Ishikawa (cell line): ENCODE data around the gene LRP8.

Experiments
- CEBPB ChIP-seq: IDR thresholded peaks from 2 replicates; pipeline ENCODE4 v1.6.1; 2012
- CREB1 ChIP-seq: IDR thresholded peaks from 2 replicates; pipeline ENCODE4 v1.6.1; 2012; ENCODE audit warnings: low read depth
- EGR1 ChIP-seq: IDR thresholded peaks from 2 replicates; pipeline ENCODE4 v1.6.1; 2012
- EP300 ChIP-seq: IDR thresholded peaks from 2 replicates; pipeline ENCODE4 v1.6.1; 2012; ENCODE audit warnings: borderline replicate concordance
- FOXM1 ChIP-seq: IDR thresholded peaks from 2 replicates; pipeline ENCODE4 v1.6.1; 2012; ENCODE audit warnings: low read depth, borderline replicate concordance
- NFIC ChIP-seq: IDR thresholded peaks from 2 replicates; pipeline ENCODE4 v1.6.1; 2012
- RAD21 ChIP-seq: IDR thresholded peaks from 2 replicates; pipeline ENCODE4 v1.6.1; 2012; ENCODE audit warnings: low read depth
- REST ChIP-seq: IDR thresholded peaks from 2 replicates; pipeline ENCODE4 v1.6.1; 2012; ENCODE audit warnings: low read depth, mild to moderate bottlenecking
- TAF1 ChIP-seq: IDR thresholded peaks from 2 replicates; pipeline ENCODE4 v1.6.1; 2012; ENCODE audit warnings: low read depth, mild to moderate bottlenecking
- TCF12 ChIP-seq: IDR thresholded peaks from 2 replicates; pipeline ENCODE4 v1.6.1; 2012; ENCODE audit warnings: low read depth
- TEAD4 ChIP-seq: IDR thresholded peaks from 2 replicates; pipeline ENCODE4 v1.6.1; 2012
- YY1 ChIP-seq: IDR thresholded peaks from 2 replicates; pipeline ENCODE4 v1.6.1; 2012; ENCODE audit warnings: low read depth
- ZBTB7A ChIP-seq: IDR thresholded peaks from 2 replicates; pipeline ENCODE4 v1.6.1; 2012; ENCODE audit warnings: low read depth
- TF ChIP-seq, protein P1 (sequence below): IDR thresholded peaks from 2 replicates; pipeline ENCODE4 v1.6.1; 2012
- TF ChIP-seq, protein P2 (sequence below): IDR thresholded peaks from 2 replicates; pipeline ENCODE4 v1.6.1; 2012

The LRP8 gene

DNA sequence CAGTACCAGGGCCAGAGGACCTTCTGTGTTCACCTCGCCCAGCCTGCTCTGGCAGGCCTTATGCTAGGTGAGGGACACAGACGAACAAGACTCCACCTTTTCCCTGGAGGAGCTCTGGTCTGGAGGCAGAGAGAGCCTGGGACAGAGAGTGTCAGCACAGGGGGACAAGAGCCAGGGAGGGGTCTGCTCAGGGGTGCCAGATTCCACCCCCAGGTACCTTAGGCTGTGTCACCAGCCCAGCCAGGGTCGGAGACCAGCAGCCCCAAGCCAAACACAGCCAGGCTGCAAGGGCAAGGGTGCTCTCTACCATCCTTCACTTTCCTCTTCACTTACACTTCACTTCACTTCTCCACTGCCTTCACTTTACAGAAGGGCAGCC is 4.3 kb upstream of the LRP8 start:
- TF ChIP-seq EGR1 (no peak), TEAD4 (no peak), YY1 (no peak), TAF1 (no peak), TCF12 (no peak), NFIC (no peak)

DNA sequence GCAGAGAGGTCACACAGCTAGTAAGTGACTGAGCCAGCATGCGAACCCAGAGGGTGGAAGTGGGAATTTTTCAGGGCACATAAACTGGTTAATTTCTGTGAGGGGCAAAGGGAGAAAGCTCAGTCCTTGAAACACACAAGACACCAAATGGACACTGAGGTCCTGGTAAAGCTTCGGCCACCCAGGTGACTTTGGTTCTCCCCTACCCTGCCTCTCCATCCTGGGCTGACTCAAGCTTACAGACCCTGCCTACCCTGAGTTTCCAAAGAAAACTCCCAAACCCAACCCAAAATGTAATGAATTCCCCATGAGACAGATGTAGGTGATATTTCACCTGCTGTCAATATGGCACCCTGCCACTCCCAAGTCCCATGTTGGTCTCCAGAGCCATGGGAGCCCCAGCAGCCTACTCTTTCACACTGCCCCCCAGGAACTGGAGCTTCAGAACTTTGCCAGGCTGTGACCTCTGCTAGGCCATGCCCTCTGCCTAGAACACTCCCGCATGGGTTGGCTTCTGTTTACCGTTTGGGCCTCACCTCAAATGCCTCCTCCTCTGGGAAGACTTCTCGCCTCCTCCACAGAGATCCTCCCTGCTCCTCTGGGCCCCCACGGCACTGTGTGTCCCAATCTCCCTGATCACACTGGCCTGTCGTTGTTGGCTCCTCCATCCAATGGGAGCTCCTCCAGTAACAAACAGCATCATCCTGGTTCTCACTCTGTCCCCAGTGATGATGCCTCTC is 3.7 kb upstream of the LRP8 start:
- TF ChIP-seq RAD21 (no peak), NFIC (no peak), TAF1 (no peak), EP300 (no peak), ZBTB7A (no peak), TCF12 (no peak), TEAD4 (no peak), FOXM1 (no peak)

GRCh38 chr1:53330819-53331218 is 2.9 kb upstream of the LRP8 start:
- TF ChIP-seq TEAD4 = no peak
- no peak for TF ChIP-seq YY1

DNA sequence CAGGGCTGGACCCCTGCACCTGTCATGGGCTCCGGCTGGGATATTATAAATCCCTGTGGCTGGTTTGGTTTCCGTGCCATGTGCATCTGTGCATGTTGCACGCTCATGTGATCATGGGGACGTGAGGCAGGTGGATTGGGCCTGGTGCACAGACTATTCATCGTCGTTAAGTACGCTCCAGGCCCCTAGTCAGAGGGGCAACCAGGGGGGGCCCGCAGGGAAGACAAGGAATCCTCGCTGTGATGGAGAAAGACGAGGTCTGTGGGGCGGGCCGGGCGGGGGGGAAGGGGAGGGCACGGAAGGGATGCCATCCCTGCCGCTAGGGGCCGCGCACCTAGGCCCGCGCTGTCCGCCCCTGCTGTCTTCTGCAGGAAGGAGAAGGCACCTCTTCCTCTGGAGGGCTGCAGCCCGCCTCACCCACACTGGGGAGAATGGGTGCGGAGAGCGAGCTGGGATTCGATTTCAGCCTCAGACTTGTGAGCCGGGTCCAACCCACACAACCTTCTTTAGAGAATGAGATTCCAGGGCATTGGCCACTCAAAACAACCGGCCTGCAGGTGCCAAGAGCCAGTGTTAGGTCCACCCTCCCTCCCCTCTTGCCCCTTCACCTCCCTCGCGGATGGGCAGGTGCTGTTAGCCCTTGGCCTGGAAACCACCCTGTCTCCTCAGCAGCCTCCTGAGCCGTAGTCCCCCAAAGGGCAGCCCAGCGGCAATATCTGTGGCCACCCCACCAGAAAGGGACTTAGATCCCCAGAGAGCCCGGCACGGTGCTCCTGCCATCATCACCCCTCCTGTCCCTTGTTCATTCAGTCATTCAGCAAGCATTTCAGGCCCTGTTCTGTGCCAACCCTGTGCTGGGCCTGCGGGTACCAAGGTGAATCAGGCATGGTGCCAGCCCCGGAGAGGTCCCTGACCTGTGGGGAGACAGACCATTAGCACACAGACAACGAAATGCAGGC is 950 bp upstream of the LRP8 start:
- TF ChIP-seq TEAD4 = no peak
- no peak for TF ChIP-seq CREB1
- no peak for TF ChIP-seq TAF1
- no peak for TF ChIP-seq CEBPB
- TF ChIP-seq REST = no peak
- TF ChIP-seq ZBTB7A = no peak
- TF ChIP-seq YY1 = no peak

DNA sequence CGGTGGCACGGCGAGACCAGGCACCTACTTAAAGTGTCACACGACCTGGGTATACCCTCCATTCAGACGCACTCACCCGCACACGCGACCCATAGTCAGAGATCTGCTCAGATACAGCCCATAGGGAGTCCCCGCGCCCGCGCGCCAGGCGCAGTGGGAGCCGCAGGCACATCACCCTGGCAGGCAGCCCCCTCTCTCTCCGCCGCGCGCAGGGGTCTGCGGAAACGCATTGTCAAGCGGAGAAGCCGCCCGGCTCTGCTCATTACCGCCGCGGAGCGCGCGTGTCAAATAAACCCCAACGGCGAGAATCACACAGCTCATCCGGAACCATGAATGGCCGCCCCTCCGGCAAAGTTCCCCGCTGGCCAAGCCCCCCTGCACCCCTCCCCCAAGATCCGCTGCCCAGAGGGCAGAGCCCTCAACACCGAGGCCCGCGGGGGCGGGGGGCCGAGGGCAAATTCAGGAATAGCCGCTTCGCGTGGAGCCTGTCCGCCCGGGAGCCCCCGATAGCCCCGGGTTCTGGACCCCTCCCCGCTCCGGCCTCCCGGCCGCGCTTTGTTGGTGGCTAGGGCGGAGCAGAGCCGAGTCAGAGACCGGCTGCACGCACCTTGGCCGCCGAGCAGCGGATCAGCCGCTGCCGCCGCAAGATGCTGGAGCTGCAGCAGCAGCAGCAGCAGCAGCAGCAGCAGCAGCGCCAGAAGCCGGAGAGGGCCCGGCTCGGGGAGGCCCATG is 522 bp downstream of the LRP8 start:
- peak; percentile 35; the same call in 1 of the 2 replicates for TF ChIP-seq TAF1
- no peak for TF ChIP-seq TCF12

GRCh38 chr1:53326598-53327181 is 1.2 kb downstream of the LRP8 start:
- no peak for TF ChIP-seq TCF12
- no peak; the same call in 1 of the 2 replicates for TF ChIP-seq ZBTB7A
- TF ChIP-seq, protein P1, sequence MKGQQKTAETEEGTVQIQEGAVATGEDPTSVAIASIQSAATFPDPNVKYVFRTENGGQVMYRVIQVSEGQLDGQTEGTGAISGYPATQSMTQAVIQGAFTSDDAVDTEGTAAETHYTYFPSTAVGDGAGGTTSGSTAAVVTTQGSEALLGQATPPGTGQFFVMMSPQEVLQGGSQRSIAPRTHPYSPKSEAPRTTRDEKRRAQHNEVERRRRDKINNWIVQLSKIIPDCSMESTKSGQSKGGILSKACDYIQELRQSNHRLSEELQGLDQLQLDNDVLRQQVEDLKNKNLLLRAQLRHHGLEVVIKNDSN = peak; percentile 26; the same call in 1 of the 2 replicates
- no peak for TF ChIP-seq EGR1
- no peak for TF ChIP-seq FOXM1
- TF ChIP-seq TEAD4 = no peak
- TF ChIP-seq REST = no peak
- TF ChIP-seq, protein P2, sequence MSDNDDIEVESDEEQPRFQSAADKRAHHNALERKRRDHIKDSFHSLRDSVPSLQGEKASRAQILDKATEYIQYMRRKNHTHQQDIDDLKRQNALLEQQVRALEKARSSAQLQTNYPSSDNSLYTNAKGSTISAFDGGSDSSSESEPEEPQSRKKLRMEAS = peak; percentile 97
